ENCODE results near the gene MSRB3.
"Not testable (repeated sequence)": the region's sequence is repeated elsewhere in the genome, so short reads cannot be mapped to it uniquely, and the experiment has no call there.

Gene MSRB3

DNA sequence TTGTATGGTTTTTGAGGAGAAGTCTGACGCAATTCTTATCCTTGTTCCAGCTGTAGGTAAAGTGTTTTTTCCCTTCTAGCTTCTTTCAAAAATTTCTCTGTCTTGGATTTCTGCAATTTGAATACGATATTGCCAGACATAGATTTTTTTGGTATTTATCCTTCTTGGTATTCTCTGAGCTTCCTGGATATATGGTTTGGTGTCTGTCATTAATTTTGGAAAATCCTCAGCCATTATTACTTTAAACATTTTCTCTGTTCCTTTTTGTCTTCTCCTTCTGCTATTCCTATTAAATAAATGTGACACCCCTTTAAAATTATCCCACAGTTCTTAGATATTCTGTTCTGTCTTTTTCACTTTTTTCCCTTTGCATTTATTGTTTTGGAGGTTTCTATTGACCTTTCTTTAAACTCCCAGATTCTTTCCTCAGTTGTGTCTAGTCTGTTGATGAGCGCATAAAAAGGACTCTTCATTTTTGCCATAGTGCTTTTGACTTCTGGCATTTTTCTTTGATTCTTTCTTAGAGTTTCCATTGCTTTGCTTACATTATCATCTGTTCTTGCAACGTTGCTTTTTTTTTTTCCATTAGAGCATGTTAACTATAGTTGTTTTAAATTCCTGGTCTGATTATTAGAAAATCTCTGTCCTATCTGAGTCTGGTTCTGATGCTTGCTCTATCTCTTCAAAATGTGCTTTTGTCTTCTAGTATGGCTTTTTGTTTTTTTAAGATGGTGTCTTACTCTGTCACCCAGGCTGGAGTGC is 129.1 kb downstream of the MSRB3 start:
- no peak for FAIRE-seq

- FAIRE-seq = no peak
These were observed 130.0 kb downstream of the MSRB3 start for GRCh38 chr12:65408441-65408840.

DNA sequence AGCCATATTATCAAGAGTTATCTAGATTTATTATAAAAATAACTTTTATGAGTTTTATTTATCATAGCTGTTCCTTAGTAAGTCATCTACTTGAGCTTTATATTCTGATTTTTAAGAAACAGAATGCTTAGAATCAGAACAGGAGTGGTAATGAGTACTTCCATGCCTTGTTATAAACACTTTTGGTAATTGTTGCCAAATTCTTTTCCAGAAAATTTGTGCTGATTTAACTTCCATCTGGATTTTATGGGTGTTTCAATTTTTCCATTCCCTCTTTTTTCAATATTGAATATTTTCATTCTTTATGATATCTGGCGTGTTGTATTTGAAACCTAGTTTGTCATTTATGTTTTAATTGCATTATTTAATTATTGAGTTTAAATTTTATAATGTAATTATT is 131.2 kb downstream of the MSRB3 start:
- FAIRE-seq = no peak

DNA sequence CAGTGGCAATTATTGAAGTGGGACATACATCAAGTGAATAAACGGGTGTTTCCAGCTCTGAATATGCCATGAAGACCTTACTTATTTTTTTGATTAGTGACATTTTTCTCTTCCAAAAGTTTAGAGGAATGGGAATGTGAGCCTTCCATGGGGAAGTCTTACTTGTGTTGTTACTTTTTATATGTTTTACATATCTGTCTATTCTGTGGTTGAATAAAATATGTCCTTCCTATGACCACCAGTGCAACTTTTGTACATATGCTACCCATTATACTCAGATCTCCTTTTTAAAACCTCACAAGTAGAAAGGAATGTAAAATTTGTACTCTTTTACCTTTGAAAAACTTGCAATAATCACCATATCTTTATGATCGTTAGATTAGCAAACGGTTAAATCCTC is 132.7 kb downstream of the MSRB3 start:
- FAIRE-seq = no peak

- FAIRE-seq = no peak
These were observed 136.0 kb downstream of the MSRB3 start for GRCh38 chr12:65414526-65414925.

DNA sequence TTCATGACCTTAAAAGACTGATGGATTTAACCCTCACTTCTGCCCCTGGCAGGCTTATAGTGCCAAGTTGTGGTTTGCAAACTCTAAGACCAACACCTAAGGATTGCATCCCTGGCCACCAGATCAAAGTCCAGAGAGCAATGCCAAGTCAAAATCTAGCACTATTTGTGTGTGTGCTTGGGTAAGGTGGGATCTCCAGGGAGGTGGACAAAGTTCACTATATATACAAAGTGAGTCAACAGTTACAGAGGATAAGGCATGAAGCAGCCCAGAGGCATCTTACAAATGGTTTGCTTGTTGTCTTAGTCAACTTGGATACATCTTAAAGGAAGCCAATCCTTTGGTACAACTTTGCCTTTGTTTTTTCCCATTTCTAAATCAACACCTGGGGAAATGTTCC is 137.3 kb downstream of the MSRB3 start:
- no peak for FAIRE-seq

- no peak for FAIRE-seq
These were observed 141.0 kb downstream of the MSRB3 start for GRCh38 chr12:65419284-65420072.

GRCh38 chr12:65420941-65421340 is 142.5 kb downstream of the MSRB3 start:
- FAIRE-seq = no peak

DNA sequence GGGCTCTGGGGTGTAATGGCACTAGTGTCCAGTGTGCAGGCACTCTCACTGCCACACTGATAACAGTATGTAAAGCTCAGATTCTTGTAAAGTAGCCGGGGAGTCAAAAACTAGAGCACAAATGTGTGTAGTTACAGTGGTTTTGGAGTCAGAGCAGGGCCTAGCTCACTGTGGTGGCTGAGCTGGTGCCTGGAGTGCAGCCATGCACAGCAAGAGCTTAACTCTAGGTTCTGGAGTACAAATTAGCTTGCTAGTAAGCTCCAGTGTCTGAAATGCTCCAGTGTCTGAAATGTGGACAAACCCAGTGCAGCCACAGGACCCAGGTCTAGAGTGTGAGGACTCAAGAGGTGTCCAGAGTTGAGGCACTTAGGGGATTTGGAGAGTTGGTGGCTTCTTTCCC is 149.2 kb downstream of the MSRB3 start:
- FAIRE-seq = no peak

DNA sequence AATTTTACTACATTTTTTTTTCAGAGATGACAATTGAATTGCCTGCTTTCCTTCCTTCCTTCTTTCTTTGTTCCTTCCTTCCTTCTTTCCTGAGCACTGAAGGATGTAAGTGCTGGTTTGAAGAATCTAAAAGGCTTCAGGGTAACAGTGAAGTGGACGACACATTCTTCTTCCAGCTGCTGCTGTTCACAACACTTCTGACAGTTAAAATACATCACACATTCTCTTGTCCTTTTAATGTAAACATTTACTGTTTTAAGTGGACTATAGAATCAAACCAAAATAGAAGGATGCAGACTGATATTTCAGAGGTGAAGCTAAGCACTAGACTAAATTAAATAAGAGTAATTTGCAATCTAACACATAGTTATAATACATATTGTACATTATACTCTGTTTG is 151.5 kb downstream of the MSRB3 start:
- FAIRE-seq = no peak

DNA sequence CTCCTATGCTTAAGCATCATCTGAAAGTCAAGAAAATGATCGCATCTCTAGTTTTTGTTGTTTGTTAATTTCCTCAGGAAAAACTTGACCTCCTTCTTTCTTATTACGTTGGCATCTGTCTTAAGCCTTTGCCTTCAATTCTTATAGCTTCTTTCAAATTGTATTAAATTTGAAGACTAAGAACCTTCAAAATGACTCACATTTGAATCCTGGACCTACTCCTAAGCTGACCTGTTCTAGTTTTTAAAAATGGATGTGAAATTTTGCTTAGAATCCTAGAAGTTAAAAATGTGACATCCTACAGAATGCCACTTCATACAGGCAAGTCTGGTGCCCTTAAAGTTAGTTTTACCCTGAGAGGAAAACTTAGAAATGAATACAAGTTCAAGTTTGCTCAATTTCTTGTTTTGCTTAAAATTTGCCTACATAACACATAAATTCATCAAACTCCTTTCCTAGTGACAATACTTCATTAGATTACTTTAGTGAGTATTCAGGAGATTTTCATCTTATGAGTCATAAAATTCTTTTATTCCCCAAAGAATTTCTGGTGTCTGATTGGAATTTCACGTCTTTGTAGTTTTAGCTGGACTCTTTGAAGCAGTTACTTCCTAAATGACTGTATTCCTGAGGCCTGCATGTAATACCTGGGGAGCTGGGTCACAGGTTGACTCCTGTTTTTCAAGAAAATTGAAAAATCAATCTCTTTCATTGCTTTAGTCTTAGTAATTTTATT is 152.3 kb downstream of the MSRB3 start:
- no peak for FAIRE-seq

DNA sequence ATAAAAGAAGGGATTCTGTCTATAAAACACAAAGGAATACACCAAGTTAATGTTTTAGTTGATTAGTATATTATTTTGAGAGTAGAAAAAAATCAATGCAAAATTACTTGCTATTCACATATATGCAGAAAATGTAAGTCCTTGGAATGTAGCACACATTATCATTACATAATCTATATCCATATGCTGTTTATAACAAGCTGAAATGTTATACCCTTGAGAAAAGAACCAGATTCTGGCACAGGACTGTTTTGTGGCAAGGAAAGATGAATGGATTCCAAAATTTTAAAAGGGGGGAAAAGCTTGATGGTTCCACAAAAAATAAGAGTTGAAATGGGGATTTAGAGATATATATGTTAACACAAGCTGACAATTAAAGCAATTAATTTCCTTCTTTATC is 153.6 kb downstream of the MSRB3 start:
- FAIRE-seq = no peak

DNA sequence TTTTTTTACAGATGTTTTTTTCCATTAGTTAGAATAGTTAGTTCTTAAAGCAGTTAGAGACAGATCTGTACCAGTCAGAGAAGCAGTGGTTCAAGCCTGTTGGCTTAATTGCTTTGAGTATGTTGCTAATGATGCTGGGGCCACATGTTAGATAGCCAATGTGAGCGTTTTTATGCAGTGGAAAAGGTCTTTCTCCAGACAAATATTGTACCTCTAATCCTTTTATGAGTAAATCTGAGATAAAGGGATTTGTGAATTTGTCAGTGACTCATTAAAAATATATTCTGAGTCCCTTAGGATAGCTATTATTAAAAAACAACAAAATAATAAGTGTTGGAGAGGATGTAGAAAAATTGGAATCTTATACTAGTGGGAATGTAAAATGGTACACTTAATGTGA is 154.2 kb downstream of the MSRB3 start:
- no peak for FAIRE-seq

- no peak for FAIRE-seq
These were observed 156.3 kb downstream of the MSRB3 start for GRCh38 chr12:65434737-65435136.

DNA sequence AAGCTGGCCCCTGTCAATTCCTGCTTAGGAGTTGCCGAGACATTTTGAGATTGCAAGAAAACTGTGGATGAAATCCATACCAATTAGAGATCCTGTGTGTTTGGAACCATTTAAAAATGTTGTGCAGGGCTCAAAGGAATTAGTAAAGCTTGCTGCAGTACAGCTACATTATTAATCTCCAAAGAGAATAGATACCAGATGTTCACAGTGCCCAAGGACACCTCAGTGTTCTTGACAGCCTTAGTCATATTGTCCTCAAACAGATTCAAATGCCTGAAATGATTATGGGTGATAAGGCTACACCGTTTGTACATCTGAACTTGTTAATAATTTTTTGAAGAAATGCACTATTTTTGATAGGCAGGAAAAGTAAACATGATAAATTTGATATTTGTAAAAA is 164.6 kb downstream of the MSRB3 start:
- no peak for FAIRE-seq

DNA sequence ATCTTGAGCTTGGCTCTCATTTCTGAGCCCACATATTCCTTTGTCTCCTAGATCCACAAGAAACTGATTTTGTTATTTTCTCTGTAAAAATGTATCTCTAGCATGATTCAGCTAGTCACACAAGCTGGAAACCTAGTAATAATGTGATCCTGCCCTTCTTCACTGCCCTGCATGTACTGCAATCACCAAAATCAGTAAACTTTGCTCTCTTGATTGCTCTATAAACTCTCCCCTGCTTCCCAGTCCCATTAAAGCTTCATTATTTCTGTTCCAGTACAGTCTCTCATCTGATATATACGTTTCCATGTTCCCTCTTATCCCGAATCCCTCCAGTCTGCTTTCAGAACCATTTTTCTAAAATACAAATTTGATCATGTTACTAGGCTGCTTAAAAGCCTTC is 166.5 kb downstream of the MSRB3 start:
- no peak for FAIRE-seq

DNA sequence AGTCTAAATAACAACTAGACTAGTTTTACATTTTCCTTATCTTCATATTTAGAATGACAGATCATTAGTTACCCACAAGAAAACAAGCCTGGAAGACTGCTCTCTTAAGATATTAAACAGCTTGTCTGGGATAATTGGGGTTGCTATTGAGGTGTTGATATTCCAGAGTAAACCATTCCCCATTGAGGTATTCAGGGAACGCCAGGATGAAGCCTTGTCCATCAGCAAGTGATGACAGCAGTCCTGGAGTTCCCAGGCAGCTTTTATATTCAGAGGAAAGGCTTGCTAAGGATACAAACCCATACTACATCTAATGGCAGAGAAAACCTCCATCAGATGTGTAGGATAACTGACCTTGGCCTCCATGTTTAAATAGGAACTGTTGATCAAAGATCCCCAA is 168.4 kb downstream of the MSRB3 start:
- FAIRE-seq = no peak

DNA sequence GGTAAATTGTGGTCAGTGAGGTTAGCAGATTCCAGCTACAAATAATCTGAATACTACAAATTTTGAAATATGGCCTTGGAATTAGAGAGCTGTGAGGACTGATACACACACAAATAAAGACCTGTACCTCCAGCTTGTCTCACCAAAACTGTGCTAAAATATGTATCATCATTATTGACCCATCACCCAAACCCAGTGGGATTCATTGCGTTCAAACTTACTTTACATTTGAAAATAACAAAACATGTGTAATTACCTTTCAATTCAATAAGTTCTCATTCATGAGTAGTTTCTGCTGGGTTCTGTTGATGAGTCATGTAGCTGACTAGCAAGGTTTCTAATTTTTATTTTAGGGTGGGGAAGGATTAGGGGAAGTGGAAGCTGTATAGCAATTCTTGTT is 170.9 kb downstream of the MSRB3 start:
- no peak for FAIRE-seq

DNA sequence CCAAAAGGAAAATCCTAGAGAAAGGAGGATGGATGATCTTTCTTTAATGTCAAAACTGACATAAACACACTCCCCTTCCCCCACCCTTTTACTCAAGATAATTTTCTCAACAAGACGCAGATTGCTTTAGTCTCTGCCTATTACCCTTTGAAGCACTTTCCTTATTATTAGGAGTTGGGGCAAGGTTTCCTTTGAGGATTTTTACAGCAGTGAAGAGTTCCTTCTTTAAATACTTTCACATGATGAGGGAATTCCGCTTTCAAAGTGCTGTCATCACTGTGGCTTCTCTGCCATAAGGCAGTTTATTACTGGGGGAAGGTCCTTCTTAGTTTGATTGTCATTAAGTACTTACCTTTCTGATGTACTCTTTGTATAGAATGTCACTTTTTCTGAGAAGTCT is 172.1 kb downstream of the MSRB3 start:
- no peak for FAIRE-seq

DNA sequence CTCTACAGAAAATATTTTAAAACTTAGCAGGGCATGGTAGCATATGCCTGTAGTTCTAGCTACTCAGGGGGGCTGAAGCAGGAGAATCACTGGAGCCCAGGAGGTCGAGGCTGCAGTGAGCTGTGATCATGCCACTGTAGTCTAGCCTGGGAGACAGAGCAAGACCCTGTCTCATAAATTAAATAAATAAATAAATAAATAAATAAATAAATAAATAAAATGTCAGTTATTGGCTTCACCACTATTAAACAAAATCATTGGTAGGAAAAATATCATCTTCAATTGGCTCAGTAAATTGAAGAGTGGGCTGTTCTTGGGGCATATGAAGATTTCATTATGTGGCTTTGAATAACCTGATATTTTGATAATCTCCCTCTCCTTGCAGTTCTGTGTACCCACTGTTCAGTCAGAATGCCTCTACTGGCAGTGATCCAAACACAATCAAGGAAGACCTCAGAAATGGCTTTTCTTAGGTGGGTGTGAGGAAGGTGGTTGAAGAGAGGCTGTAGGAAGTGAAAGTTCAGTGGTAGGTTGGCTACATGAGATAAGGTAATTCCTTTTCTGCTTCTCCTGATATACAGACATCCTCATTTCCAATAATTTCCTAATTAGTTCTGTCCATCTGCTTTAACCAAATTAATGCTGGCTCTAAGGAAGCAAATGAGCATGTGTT is 175.8 kb downstream of the MSRB3 start:
- FAIRE-seq = no peak

- FAIRE-seq = not testable (repeated sequence)
These were observed 178.9 kb downstream of the MSRB3 start for GRCh38 chr12:65457341-65457740.

DNA sequence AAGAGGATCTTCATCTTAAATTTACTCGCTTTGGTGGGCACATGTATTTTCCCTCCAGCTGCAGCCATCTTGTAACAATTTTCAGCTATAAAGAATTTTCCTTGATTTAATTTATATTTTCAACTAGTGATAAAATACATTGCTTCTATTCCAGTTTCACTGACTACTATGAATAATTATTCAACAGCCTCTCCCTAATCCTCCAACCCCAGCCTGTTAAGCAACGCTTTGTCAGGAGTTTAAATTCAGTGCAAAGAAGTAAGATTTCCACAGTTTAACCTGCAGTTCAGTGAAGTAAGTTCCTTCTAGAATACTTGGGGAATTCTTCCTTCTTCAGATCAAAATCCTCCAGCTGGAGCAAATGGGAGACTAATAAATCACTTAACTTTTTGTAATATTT is 180.2 kb downstream of the MSRB3 start:
- no peak for FAIRE-seq

- FAIRE-seq = no peak
These were observed 181.1 kb downstream of the MSRB3 start for GRCh38 chr12:65459545-65459944.
